Ascending aorta (tissue), 2 donors: ENCODE results near the gene MN1. TPM values are rescaled to one million over a fixed set of nuclear protein-coding genes. Genes with fewer than 3 reads are reported as not detected.

Experiments
- DNase-seq, 2 donors: peaks; one replicate each; pipeline ENCODE4 v3.0.0-alpha.2; 2019; ENCODE audit warnings: low spot score in 2 of 2
- H3K27ac ChIP-seq, 2 donors: fragments of 200-600 bp; sonication (generic); one replicate each; pipeline ENCODE4 v1.5.1; 2016 to 2017; ENCODE audit warnings: mild to moderate bottlenecking in 1 of 2
- H3K27me3 ChIP-seq: fragments of 200-600 bp; sonication (generic); one replicate; pipeline ENCODE4 v1.5.1; 2017
- H3K36me3 ChIP-seq, 2 donors: fragments of 200-600 bp; sonication (generic); one replicate each; pipeline ENCODE4 v1.5.1; 2016
- H3K4me1 ChIP-seq, 2 donors: fragments of 200-600 bp; sonication (generic); one replicate each; pipeline ENCODE4 v1.5.1; 2016 to 2017; ENCODE audit warnings: mild to moderate bottlenecking in 1 of 2
- H3K4me3 ChIP-seq, 2 donors: fragments of 200-600 bp; sonication (generic); one replicate each; pipeline ENCODE4 v1.5.1; 2016 to 2017; ENCODE audit warnings: mild to moderate bottlenecking in 1 of 2
- H3K9me3 ChIP-seq, 2 donors: fragments of 200-600 bp; sonication (generic); one replicate each; pipeline ENCODE4 v1.5.1; 2016
- CTCF ChIP-seq, 3 experiments: fragments of 200-600 bp in 2 of 3; fragments of 450-650 bp in 1 of 3; sonication (generic) in 2 of 3; IDR thresholded peaks; one replicate each; pipeline ENCODE4 v1.5.1; 2016 to 2019; ENCODE audit warnings: antibody characterized with exemption in 3 of 3, mild to moderate bottlenecking in 1 of 3, moderate library complexity in 1 of 3
- intact Hi-C: fragments of 100-400 bp; cut with DNase I; formaldehyde crosslinking; loops from one replicate; pipeline ENCODE4 v1.15.1; 2023
- total RNA-seq: library from RNA; depleted of rRNA; stranded (reverse); fragments of >200 nt; gene quantifications from one replicate; pipeline ENCODE4 v1.1.0, GENCODE V29; 2016

Gene MN1
- total RNA-seq, 1 donor from 2014 or later = 23.0 TPM

GRCh38 chr22:27783436-27784119, 18.0 kb downstream of the MN1 start:
- Histone ChIP-seq H3K27ac (peak overlapping the region; percentile 92 to 96), H3K4me3 (peak overlapping the region in 1 of 2 donors; percentile 39)

GRCh38 chr22:27782088-27782487, 19.5 kb downstream of the MN1 start:
- no peak for TF ChIP-seq CTCF (IDR thresholded peaks at IDR 0.05)
- H3K27ac ChIP-seq = peak overlapping the region; percentile 92 to 96
- H3K9me3 ChIP-seq = no peaks in the 10 kb centered on the region
- H3K27me3 ChIP-seq = no peaks in the 10 kb centered on the region
- peak overlapping the region in 1 of 2 donors; percentile 30 for H3K4me3 ChIP-seq
- intact Hi-C loops = no loop called here
- DNase-seq = peak in 1 of 2 donors; percentile 89
- H3K36me3 ChIP-seq = no peaks in the 10 kb centered on the region
- H3K4me1 ChIP-seq = peaks cover 8 to 60% of the 10 kb centered on the region in 2 donors

More at GRCh38 chr22:27783436-27784119, 18.0 kb downstream of the MN1 start:
- H3K9me3 ChIP-seq = no peaks in the 10 kb centered on the region
- H3K27me3 ChIP-seq = no peaks in the 10 kb centered on the region
- intact Hi-C loops = no loop called here
- no peak for DNase-seq
- H3K36me3 ChIP-seq = no peaks in the 10 kb centered on the region
- H3K4me1 ChIP-seq = peaks cover 8 to 61% of the 10 kb centered on the region in 2 donors
- no peak for TF ChIP-seq CTCF (IDR thresholded peaks at IDR 0.05)

GRCh38 chr22:27780161-27780575, 21.4 kb downstream of the MN1 start:
- Histone ChIP-seq H3K27ac (peak overlapping the region; percentile 92 to 96), H3K9me3 (no peaks in the 10 kb centered on the region), H3K4me1 (peaks cover 17 to 65% of the 10 kb centered on the region in 2 donors), H3K4me3 (no peak overlapping the region), H3K27me3 (no peaks in the 10 kb centered on the region), H3K36me3 (no peaks in the 10 kb centered on the region)
- intact Hi-C loops = no loop called here
- no peak for DNase-seq
- TF ChIP-seq CTCF (IDR thresholded peaks at IDR 0.05) = no peak

- peaks cover 17 to 67% of the 10 kb centered on the region in 2 donors for H3K4me1 ChIP-seq
- no peak overlapping the region for H3K4me3 ChIP-seq
- H3K27ac ChIP-seq = peak overlapping the region; percentile 92 to 96
- H3K27me3 ChIP-seq = no peaks in the 10 kb centered on the region
- H3K36me3 ChIP-seq = no peaks in the 10 kb centered on the region
- no peak for DNase-seq
- intact Hi-C loops = loop anchor here (2.0 kb wide), 1 partner anchor 15 kb away; no protein-coding TSS in a partner anchor
- H3K9me3 ChIP-seq = no peaks in the 10 kb centered on the region
- no peak for TF ChIP-seq CTCF (IDR thresholded peaks at IDR 0.05)
Measured at GRCh38 chr22:27779643-27780042, 21.9 kb downstream of the MN1 start.

- intact Hi-C loops = loop anchor here (2.0 kb wide), 1 partner anchor 16 kb away; no protein-coding TSS in a partner anchor
- peaks cover 14 to 58% of the 10 kb centered on the region in 2 donors for H3K4me1 ChIP-seq
- no peaks in the 10 kb centered on the region for H3K36me3 ChIP-seq
- TF ChIP-seq CTCF (IDR thresholded peaks at IDR 0.05) = no peak
- no peaks in the 10 kb centered on the region for H3K9me3 ChIP-seq
- H3K4me3 ChIP-seq = peak overlapping the region; percentile 22 to 46
- DNase-seq = no peak
- no peaks in the 10 kb centered on the region for H3K27me3 ChIP-seq
- peak overlapping the region; percentile 92 to 96 for H3K27ac ChIP-seq
Measured at GRCh38 chr22:27778294-27779090, 23.1 kb downstream of the MN1 start.
